GM18508 (cell line): ENCODE results near the gene EVC2.

Source experiments
- ATAC-seq: cut with Tn5 transposase; IDR thresholded peaks from one replicate; pipeline ENCODE4 v1.9.1; 2021; ENCODE audit warnings: moderate number of reproducible peaks; ENCODE audit not compliant: insufficient read depth, unreplicated experiment

The EVC2 gene

DNA sequence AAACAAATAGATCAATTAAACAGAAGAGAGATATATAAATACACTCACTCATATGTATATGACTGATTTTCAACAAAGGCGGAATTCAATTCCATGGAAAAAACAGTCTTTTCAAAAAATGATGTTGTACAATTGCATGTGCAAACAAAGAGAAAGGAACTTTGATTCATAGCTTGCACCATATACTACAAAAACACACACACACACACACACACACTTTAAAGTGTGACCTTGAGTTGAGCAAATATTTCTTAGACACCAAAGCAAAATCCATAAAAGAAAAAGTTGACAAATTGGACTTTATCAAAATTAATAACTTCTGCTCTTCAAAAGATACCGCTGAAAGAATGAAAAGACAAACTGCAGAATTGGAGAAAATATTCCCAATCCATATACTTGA, 168.8 kb downstream of the EVC2 start:
- no peak for ATAC-seq

GRCh38 chr4:5532100-5532499, 176.3 kb downstream of the EVC2 start:
- ATAC-seq, result no peak

DNA sequence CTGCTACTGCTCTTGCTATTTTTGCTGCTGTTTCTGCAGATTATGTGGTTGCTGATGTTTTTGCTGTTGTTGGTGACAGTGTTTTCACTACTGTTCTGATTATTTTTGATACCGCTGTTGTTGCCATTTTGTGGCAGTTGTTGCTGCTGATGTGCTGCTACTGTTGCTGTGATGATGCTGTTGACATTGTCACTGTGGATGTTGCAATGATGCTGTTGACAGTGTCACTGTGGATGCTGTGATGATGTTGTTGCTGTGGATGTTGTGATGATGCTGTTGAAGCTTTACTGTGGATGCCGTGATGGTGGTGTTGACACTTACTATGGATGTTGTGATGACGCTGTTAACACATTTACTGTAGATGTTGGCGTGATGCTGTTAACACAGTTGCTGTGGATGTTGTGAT, 180.3 kb downstream of the EVC2 start:
- no peak for ATAC-seq

GRCh38 chr4:5527211-5527610, 181.1 kb downstream of the EVC2 start:
- no peak for ATAC-seq

GRCh38 chr4:5526080-5526846, 182.1 kb downstream of the EVC2 start:
- no peak for ATAC-seq

DNA sequence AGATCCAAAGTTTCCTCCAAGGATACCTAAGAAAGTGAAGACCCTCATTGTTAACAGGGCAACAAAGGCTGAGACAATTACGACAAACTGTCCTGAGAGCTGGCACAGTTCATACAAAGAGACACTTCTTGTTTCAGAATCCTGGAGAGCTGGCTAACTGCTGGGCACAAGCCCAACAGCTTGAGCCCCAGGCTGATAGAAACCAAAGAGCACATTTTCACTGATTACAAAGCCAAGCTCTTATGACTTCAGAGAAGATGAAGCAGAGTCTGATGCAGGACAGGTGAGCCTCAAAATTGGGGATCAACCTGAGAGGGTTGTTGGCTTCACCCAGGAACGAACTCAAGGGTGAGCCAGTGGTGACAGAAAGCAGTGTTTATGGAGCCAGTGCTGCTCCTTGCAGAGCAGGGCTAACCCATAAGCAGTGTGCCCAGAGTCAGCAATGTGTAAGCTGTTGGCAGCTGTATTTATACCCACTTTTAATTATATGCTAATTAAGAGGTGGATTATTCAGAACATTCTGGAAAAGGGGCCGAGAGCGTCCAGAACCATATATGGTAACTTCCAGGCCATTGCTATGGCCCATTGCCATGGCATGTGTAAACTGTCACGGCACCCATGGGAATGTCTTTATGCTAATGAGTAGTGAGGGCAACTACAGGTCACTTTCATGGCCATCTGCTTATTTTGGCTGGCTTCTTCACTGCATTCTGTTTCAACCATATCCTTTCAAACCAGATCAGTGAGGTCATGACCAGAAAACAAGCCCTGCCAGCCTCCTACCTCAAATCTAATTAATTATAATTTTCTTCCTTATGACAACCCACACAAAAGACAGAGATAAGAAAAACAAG, 183.7 kb downstream of the EVC2 start:
- ATAC-seq, result no peak

DNA sequence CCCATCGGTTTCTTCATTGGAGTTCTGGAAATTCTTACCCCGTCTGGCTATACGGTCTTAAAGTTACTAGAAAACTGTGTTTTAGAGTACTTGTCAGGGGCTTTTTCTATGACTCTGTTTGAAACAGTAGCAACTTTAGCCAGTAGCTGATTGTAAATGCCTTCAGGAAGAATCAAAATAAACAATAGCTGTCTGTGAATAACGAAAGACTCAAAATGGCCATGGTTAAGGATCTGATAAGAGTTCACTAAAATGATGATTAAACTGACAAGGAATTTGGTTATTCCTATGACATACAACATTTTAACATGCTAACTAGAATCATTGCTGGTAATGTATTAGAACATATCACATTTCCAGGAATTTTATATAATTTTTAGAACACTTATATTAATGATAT, 191.0 kb downstream of the EVC2 start:
- ATAC-seq, result no peak

DNA sequence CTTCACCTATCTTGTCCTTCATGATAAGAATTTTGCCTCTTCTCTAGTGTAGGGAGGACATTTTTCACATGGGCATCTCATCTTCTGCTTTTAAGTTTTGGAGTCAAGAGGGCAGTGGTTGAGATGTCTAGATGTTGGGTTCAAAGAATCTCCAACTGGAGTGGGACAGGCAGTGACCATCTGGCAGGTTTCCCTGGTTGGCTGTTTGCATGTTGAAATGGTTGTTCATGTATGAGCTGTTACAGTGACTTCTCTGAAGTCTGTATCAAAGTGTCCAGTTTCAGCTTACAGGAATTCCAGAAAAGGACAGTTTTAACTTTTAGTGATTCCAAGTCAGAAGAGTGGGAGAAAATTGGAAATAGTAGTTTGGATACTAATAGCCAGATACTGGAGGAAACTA, 192.7 kb downstream of the EVC2 start:
- no peak for ATAC-seq
